ENCODE data around the gene WDCP.
"Not testable (repeated sequence)": the region's sequence is repeated elsewhere in the genome, so short reads cannot be mapped to it uniquely, and the experiment has no call there.

Gene WDCP, protein sequence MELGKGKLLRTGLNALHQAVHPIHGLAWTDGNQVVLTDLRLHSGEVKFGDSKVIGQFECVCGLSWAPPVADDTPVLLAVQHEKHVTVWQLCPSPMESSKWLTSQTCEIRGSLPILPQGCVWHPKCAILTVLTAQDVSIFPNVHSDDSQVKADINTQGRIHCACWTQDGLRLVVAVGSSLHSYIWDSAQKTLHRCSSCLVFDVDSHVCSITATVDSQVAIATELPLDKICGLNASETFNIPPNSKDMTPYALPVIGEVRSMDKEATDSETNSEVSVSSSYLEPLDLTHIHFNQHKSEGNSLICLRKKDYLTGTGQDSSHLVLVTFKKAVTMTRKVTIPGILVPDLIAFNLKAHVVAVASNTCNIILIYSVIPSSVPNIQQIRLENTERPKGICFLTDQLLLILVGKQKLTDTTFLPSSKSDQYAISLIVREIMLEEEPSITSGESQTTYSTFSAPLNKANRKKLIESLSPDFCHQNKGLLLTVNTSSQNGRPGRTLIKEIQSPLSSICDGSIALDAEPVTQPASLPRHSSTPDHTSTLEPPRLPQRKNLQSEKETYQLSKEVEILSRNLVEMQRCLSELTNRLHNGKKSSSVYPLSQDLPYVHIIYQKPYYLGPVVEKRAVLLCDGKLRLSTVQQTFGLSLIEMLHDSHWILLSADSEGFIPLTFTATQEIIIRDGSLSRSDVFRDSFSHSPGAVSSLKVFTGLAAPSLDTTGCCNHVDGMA

GRCh38 chr2:24046930-24047702 is at the start of gene WDCP:
TSS of gene WDCP (minus strand) at chr2:24047391. CDS start at chr2:24039494, 7,897 bp downstream.
- peak; percentile 98 for DNase-seq

- not testable (repeated sequence) for DNase-seq
Measured at GRCh38 chr2:24095171-24095677, 48.0 kb upstream of the WDCP start.

DNA sequence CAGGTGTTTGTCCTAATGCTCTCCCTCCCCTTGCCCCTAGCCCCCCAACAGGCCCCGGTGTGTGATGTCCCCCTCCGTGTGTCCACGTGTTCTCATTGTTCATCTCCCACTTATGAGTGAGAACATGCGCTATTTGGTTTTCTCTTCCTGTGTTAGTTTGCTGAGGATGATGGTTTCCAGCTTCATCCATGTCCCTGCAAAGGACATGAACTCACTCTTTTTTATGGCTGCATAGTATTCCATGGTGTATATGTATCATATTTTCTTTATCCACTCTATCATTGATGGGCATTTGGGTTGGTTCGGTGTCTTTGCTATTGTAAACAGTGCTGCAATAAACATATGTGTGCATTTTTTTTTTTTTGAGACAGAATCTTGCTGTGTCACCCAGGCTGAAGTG is 46.1 kb upstream of the WDCP start:
- DNase-seq: not testable (repeated sequence)

DNA sequence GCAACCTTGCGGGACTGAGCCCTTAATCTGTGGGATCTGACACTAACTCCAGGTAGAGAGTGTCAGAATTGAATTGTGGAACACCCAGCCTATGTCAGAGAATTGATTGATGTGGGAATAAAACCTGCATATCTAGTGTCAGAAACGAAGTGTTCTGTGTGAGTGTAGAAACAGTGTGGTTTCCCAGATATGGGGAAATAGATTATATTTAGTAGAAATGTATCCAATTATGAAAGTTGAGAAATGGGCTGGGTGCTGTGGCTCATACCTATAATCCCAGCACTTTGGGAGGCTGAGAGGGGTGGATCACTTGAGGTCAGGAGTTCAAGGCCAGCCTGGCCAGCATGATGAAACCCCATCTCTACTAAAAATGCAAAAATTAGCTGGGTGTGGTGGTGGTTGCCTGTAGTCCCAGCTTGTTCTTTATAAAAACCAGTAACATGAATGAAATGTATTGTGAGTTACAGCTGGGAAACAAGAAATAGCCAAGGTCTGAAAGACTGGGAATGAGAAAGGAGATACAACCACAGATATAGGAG is 41.7 kb upstream of the WDCP start:
- no peak for DNase-seq

- no peak for DNase-seq
Measured at GRCh38 chr2:24087032-24087431, 39.8 kb upstream of the WDCP start.

GRCh38 chr2:24086241-24086640 is 39.0 kb upstream of the WDCP start:
- DNase-seq: no peak

- no peak for DNase-seq
Measured at GRCh38 chr2:24085200-24085489, 38.0 kb upstream of the WDCP start.

GRCh38 chr2:24084386-24085199 is 37.4 kb upstream of the WDCP start, which contains the start of gene TP53I3:
TSS of gene TP53I3 (minus strand) at chr2:24084834. CDS start at chr2:24084326, 508 bp downstream.
- DNase-seq: peak; percentile 64

GRCh38 chr2:24083567-24084385 is 36.6 kb upstream of the WDCP start:
- DNase-seq: peak; percentile 48

DNA sequence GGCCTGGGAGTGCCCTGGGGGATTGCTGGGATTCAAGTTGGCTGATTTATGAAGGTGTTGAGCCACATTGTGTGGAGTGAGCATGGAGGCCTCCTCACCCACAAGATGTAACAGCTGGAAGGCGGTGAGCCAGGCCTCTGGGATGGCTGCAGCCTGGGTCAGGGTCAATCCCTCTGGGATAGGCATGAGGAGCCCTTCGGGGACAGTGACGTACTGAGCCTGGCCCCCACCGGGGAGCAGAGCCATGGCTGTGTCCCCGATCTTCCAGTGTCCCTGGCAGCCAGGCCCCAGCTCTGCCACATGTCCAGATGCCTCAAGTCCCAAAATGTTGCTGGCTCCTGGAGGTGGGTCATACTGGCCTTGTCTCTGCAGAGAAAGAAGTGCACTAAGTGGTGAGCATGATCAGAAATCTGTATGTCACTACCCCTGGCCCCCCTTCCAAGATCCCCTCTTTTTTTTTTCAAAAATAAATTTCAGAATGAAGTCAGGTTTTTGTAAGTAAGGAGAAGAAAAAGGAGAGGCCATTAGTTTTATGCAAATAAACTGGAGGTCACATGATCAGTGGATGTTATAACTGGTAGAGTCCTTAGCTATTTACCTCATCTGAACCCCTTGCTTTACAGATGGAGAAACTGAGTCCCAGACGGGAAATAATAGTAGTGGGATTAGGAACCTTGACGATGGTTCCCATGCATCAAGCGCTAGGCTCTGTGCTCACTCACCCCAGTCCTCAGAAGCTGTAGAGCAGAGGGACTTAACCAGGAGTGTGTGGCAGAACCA is 35.8 kb upstream of the WDCP start:
- DNase-seq: no peak

- DNase-seq: no peak
Measured at GRCh38 chr2:24080701-24081100, 33.5 kb upstream of the WDCP start.

DNA sequence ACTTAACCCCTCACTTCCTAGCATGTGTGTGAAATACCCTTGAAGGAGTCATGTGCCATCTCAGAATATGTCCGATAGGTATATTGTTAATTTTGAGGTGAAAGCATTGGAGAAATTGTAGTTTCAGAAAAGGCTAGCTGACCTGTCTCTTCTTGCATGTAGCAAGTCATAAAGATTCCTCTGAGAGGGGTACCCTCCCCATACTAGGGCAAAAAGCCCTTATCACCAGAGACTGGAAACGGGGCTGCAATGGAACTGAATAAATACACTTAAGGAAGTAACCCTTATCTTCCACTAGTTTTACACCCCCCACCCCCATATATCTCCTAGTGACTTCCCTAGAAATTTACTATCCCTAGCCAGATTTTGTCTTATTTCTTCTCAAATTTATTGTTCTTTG is 30.7 kb upstream of the WDCP start:
- no peak for DNase-seq

GRCh38 chr2:24077535-24077877 is 30.3 kb upstream of the WDCP start:
- DNase-seq: no peak

GRCh38 chr2:24076849-24077534 is 29.8 kb upstream of the WDCP start:
- DNase-seq: no peak

GRCh38 chr2:24075915-24076848 is 29.0 kb upstream of the WDCP start, which contains the start of gene SF3B6:
TSS of gene SF3B6 (minus strand) at chr2:24076326. CDS start at chr2:24076229, 97 bp downstream.
- peak; percentile 97 for DNase-seq

GRCh38 chr2:24075259-24075658 is 28.1 kb upstream of the WDCP start:
- DNase-seq: no peak

GRCh38 chr2:24073816-24074215 is 26.6 kb upstream of the WDCP start:
- DNase-seq: no peak

DNA sequence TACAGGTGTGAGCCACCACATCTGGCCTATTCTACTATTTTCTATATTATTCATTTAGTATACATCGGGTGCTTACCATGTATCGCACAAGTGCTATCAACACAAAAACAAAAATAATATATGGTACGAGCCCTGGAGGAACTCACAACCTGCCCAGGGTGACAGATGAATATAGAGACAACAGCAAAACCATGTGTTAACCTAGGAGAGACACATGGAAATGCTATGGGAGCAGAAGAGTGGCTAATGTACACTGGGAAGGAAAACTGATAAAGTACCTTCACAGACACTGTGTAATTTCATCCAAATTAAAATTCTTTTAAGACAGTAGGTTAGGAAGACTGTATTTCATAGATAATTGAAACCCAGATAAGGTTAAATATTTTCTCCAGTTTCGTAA is 25.1 kb upstream of the WDCP start:
- DNase-seq: no peak

- no peak for DNase-seq
Measured at GRCh38 chr2:24065341-24065740, 18.1 kb upstream of the WDCP start.

All from NCI-H2081 treated with DMSO at 0.1 percent for 48 hours (cell line).